Liver (tissue), 3 donors: ENCODE data around the gene BMP6.

Experiments used
- EGR1 ChIP-seq, 2 donors: IDR thresholded peaks; 2 replicates each; pipeline ENCODE4 v1.6.1; 2016 to 2018; ENCODE audit warnings: antibody characterized with exemption in 2 of 2, low read depth in 2 of 2
- MAX ChIP-seq: IDR thresholded peaks from 2 replicates; pipeline ENCODE4 v1.6.1; 2016; ENCODE audit warnings: antibody characterized with exemption
- RAD21 ChIP-seq, 2 donors: IDR thresholded peaks; 2 replicates each; pipeline ENCODE4 v1.6.1; 2016; ENCODE audit warnings: antibody characterized with exemption in 2 of 2, mild to moderate bottlenecking in 2 of 2
- TF ChIP-seq, protein P1 (sequence below): fragments of 150-350 bp; IDR thresholded peaks from 2 replicates; pipeline ENCODE4 v1.5.1; 2017; ENCODE audit warnings: improper control_type of control experiment, low read depth, low read length; ENCODE audit not compliant: missing input control
- TF ChIP-seq, protein P2 (sequence below): IDR thresholded peaks from 2 replicates; pipeline ENCODE4 v1.6.1; 2016; ENCODE audit warnings: antibody characterized with exemption, mild to moderate bottlenecking
- donor health status: healthy.
- donor health status: healthy.

- TF ChIP-seq, protein P1, sequence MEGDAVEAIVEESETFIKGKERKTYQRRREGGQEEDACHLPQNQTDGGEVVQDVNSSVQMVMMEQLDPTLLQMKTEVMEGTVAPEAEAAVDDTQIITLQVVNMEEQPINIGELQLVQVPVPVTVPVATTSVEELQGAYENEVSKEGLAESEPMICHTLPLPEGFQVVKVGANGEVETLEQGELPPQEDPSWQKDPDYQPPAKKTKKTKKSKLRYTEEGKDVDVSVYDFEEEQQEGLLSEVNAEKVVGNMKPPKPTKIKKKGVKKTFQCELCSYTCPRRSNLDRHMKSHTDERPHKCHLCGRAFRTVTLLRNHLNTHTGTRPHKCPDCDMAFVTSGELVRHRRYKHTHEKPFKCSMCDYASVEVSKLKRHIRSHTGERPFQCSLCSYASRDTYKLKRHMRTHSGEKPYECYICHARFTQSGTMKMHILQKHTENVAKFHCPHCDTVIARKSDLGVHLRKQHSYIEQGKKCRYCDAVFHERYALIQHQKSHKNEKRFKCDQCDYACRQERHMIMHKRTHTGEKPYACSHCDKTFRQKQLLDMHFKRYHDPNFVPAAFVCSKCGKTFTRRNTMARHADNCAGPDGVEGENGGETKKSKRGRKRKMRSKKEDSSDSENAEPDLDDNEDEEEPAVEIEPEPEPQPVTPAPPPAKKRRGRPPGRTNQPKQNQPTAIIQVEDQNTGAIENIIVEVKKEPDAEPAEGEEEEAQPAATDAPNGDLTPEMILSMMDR: no peak
- TF ChIP-seq MAX: no peak
- TF ChIP-seq, protein P2, sequence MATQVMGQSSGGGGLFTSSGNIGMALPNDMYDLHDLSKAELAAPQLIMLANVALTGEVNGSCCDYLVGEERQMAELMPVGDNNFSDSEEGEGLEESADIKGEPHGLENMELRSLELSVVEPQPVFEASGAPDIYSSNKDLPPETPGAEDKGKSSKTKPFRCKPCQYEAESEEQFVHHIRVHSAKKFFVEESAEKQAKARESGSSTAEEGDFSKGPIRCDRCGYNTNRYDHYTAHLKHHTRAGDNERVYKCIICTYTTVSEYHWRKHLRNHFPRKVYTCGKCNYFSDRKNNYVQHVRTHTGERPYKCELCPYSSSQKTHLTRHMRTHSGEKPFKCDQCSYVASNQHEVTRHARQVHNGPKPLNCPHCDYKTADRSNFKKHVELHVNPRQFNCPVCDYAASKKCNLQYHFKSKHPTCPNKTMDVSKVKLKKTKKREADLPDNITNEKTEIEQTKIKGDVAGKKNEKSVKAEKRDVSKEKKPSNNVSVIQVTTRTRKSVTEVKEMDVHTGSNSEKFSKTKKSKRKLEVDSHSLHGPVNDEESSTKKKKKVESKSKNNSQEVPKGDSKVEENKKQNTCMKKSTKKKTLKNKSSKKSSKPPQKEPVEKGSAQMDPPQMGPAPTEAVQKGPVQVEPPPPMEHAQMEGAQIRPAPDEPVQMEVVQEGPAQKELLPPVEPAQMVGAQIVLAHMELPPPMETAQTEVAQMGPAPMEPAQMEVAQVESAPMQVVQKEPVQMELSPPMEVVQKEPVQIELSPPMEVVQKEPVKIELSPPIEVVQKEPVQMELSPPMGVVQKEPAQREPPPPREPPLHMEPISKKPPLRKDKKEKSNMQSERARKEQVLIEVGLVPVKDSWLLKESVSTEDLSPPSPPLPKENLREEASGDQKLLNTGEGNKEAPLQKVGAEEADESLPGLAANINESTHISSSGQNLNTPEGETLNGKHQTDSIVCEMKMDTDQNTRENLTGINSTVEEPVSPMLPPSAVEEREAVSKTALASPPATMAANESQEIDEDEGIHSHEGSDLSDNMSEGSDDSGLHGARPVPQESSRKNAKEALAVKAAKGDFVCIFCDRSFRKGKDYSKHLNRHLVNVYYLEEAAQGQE: no peak
- TF ChIP-seq EGR1 (IDR thresholded peaks at IDR 0.05; ENCODE audit: low read depth in 2 of 2): no peak
- no peak for TF ChIP-seq RAD21 (IDR thresholded peaks at IDR 0.05)
Observed at GRCh38 chr6:7819431-7820015, 93.6 kb downstream of the BMP6 start.
